GM19438 (cell line): ENCODE measurements around the gene ZNF444.
A peak's percentile ranks its signal among the peaks of the same experiment; 100 is the strongest.

Experiments used
- ATAC-seq: cut with Tn5 transposase; IDR thresholded peaks from one replicate; pipeline ENCODE4 v1.9.1; 2021; ENCODE audit warnings: low read depth; ENCODE audit not compliant: unreplicated experiment

The ZNF444 gene

DNA sequence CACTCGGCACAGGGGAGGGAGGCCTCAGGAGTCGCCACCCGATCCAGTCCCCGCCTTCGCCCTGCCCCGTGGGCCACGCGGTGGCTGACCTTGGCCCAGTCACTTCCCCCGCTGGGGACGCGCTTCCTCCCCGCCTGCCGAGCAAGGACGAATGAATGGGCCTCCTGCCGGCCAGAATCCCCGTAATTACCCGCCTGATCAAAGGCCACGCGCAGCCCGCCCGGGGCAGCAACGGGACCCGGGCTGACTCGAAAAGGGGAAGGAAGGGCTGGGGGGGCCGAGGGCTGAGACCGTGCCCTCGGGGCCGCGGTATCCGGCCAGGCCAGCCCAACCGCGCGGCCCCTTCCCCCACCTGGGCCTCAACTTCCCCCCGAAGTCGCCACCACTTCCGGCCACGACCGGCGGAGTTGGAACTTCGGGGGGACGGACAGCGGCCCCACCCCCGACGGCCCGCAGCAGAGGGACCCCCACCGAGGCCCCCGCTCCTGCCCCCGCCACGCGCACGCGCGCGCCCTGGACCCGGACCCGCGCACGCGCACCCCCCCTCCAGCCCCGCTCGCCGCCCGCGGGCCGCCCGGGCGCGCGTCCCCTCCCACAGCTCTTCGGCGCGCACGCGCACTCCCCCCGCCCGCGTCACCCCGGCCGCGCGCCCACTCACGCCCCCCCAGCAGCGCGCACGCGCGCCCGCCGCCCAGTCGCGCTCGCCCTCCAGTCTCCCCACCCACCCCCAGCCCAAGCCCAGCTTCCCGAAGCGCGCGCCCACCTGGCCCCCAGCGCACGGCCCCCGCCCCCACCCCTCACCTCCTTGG lies 20.5 kb upstream of the ZNF444 start:
- ATAC-seq = peak; percentile 27

DNA sequence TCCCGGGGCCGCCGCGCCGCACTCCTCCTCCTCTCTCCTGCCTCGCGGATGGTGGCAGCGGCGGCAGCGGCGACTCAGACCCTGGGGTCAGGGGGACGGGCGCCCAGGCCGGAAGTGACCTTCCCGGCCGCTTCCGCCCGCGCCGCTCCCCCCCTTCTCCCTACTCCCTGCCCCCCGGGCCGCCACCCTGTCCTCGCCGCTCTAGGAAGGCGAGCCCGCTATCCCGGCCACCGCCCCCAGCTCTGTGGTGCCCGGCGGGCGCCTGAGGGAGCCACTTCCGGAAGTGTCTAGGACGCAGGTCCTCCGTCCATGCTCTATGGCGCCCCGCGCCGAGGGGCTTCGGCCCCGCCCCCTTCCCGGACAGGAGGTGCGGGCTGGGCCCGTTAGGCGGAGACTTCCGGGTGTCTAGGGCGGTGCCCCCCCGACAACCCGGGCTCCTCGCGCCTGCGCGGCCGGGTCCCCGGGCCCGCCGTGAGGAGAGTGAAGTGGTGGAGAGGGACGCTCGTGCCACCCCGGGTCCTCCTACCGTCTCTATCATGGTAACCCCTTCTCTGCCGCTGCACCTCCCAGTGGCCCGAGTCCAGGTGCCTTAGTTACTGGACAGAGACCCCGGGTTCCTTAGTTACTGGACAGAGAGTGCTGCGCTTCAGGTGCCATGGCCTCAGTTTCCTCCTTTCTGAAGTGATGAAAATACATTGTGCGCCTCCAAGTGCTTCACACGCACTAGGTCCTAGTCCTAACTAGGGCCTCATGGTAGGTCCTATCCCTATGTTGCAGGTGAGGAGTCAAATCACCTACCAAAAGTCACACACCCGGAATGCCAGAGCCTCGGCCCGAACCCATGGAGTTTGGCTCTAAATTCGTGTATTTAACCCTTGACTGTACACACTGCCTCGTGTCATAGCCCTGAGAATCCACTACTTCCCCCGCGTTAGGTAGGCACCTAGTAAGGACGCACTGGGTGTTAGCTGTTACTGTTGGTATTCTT lies 19.6 kb upstream of the ZNF444 start, which contains the start of gene ZNF787:
ZNF787 (minus strand) TSS at position 116 of the 988 bp plus-strand sequence. CDS start 18,078 bp downstream, outside the sequence.
- ATAC-seq = peak; percentile 80

DNA sequence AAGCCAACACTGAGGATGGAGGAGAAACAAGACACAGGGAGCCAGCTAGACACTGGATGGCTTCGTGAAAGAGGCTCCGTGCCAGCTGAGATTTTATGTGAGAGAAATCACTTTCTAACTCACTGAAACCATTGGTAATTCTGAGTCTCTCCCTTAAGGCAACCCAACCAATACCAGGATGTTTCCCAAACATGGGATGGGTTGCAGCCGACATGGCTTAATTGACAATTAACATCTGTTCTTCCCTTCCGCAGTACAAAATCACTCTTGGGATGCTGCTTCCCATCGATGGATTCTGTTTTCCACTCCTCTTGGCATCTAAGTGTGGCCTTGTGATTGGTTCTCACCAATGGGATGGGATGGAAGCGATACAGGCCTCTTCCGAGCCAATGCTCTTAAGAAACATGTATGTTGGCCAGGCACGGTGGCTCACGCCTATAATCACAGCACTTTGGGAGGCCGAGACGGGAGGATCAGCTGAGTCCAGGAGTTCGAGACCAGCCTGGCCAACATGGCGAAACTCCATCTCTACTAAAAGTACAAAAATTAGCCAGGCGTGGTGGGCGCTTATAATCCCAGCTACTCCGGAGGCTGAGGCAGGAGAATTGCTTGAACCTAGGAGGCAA lies 17.7 kb upstream of the ZNF444 start:
- no peak for ATAC-seq

DNA sequence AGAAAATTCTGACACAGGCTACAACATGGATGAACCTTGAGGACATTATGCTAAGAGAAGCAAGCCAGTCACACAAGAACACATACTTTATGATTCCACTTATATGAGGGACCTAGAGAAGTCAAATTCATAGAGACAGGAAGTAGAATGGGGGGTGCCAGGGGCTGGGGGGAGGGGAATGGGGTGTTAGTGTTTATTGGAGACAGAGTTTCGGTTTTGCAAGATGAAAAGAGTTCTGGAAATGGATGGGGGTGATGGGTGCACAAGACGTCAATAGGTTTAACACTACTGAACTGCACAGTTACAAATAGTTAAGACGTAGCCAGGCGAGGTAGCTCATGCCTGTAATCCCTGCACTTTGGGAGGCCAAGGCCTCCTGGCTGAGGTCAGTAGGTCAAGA lies 16.5 kb upstream of the ZNF444 start:
- no peak for ATAC-seq

DNA sequence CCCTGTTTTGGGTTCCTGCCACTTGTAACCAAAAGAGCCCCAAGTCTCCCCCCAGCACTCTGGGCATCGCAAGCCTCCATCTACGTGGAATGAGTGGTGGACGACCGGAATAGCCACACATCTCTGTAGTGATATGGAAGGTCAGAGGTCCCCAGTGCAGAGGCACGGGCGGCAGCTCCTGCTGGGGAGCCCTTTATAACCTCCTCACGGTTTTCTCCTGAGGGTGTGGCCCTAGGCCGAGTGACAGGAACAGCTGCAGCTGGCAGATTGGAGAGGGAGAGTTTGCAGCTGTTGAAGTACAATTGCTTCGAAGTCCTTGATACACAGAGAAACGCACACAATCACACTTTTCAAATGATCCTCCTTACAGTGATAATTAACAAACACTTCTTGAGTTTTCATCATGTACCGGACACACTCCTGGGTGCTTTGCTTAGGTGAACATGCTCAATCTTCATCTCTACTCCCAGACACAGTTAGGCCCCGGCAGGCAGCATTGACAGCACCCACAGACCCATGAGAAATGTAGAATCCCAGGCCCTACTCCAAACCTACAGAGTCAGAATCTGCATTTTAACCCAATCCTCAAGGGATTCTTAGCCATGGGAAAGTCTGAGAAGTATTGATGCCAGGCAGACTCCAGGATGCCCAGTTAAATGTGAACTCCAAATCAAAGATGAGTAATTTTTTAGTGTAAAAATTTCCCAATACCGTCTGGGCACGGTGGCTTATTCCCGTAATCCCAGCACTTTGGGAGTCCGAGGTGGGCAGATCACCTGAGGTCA lies 15.1 kb upstream of the ZNF444 start:
- no peak for ATAC-seq

DNA sequence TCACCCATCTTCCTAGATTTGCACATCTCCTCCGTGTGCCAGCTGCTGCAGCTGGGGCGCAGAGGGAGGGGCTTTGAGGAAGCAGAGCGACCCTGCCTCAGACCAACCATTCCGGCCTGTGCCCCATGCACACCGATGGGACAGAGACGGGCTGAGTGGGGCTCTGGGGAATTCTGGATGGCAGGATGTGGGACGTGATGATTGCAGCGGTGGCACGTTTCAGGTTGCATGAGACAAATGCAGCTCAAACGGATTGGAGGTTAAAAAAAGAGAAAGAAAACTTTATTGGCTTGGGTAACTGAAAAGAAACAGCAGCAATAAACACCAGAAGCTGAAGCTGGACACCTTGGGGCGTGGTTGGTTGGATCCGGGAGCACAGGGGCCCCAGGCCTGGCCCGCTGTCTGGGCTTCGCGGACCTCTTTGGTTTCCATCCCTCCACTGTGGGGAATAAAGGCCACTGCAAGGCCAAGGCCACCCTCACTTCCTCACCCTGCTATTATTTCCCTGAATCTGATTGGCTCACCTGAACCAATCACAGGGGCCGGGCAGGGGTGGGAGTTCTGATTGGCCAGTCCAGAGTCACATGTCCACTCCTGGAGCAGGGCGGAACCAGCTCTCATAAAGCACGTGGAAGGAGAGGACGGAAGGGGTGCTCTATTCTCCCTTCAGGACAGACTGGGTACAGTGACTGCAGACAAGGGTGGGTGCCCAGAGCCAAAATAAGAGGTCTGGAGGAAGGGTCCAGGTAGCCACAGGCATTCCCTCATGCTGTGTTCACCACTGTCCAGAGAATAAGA lies 13.9 kb upstream of the ZNF444 start:
- no peak for ATAC-seq

DNA sequence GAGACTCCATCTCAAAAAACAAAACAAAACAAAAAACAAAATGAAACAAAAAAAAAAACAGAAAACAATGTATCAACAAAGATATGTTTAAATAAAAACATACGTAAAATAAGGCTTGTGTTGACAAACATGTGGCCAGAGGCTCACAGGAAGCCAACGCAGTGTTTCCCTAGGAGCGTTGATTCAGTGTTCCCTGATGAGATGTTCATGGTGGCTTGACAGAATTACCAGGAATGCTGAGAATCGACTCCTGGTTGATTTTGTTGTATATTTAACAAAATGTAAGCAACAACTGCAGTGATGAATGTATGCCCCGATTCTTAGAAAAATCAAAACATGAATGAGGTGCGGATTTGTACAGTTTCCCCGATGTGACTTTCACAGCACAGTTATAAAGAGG lies 11.1 kb upstream of the ZNF444 start:
- ATAC-seq = no peak

DNA sequence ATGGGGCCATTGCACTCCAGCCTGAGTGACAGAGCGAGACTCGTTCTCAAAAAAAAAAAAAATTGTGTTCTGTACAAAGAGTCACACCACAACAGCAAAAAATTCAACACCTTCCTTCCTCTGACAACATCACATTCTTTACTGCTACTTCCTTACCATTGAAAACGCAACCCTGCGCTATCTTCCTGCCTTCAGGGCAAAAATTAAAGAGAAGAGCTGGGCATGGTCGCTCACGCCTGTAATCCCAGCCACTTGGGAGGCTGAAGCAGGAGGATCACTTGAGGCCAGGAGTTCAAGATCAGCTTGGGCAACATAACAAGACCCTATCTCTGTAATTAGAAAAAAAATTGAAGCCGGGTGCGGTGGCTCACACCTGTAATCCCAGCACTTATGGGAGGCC lies 9.4 kb upstream of the ZNF444 start:
- no peak for ATAC-seq

DNA sequence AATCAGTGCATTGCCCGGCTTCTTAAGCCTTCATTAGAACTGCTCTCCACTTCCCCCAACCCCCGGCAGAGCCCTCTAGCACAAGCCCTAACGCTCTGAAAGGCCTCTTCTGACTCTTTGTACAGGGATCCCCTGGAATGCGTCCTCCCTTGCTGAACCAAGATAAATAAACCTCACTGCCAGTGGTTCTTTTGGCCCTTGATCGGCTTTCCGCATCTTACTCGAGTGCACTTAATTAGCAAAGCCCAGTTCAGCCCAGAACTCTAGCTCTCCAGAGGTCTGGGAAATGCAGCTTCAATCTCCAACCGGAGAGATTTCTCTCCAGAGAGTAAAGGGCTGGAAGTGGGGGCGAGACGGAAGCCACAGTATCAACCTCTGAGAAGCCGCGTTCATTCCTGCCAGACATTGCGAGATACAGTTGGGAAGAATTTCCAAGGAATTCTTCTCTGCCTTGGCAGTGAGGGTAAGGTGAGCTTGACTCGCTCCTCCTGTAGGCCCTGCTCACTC lies 8.7 kb upstream of the ZNF444 start:
- ATAC-seq = no peak

DNA sequence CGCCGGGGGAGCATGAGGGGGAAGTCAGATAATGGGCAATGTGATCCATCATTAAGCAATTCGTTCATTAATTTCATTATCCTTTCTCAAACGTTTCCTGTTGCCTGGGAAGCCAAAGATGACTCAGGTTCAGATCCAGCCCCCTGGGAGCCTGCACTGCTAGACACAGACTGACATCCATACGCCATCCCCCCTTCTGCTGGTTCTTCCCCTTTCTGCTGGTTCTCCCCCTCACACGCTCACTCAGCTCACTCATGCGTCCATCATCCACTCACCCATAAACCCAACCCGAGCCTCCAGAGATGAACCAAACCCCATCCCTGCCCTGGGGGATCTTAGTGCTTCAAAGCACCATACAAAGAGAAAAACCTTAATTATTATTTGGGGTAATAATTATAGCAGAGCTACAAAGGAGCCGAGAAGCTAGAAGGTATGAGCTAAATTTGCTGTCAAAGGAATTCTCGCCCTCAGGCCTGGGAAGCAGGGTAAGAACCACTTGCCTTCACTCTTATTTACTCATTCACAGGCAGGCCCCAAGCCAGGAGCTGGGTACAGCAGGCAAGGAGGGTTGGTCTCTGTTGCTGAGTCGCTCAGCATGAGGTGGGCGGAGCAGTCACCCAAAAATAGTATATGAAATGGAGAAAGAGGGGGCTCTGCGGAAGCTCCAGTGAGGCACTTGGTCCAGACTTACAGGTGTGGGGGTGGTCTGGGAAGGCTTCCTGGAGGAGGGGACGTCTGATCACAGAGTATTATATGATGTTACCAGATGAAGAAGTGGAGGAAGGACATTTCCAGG lies 7.0 kb upstream of the ZNF444 start:
- peak; percentile 53 for ATAC-seq

DNA sequence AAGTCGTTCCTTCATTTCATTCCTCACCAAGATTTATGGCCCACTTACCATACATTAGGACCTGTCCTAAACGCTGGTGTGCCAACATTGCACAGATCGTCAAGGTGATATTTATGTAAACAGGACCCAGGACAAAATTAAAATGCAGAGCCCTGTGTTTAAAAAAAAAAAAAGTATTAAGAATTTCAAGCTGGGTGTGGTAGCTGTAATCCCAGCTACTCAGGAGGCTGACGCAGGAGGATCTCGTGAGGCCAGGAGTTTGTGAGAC lies 6.5 kb upstream of the ZNF444 start:
- ATAC-seq = no peak

DNA sequence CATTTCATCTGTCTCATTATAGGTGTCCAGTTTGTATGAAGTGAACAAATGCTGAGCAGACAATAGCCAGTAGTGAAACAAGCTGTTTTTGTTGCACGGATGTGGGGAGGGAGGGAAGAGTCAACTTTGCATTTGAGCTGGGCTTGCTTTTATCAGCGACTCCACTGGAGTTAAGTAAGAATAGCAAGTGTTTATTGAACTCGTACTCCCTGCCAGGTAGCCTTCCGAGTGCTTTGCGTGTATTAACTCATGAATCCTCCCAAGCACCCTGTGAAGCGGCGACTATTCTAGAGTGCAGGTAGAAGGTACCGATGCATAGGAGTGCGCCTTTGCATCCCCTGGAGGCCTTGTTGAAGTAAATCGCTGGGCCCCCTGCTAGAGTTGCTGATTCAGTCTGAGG lies 4.7 kb upstream of the ZNF444 start:
- ATAC-seq = no peak

DNA sequence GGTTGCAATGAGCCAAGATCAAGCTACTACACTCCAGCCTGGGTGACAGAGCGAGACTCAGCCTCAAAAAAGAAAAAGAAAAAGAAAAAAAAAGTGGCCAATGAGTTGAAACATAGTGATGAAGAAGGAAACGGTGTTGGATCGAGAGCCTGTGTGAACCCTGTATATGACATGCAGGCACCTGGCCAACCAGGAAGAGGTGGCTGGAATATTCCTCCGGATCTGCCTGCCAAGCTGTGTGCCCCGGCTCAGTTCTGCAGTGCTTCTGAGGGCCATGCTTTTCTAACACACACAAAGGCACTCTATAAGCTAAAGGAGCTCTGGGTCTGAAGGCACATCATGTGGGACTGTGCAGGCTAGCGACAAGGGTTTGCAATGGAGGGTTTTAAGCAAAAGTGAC lies 3.7 kb upstream of the ZNF444 start:
- no peak for ATAC-seq

DNA sequence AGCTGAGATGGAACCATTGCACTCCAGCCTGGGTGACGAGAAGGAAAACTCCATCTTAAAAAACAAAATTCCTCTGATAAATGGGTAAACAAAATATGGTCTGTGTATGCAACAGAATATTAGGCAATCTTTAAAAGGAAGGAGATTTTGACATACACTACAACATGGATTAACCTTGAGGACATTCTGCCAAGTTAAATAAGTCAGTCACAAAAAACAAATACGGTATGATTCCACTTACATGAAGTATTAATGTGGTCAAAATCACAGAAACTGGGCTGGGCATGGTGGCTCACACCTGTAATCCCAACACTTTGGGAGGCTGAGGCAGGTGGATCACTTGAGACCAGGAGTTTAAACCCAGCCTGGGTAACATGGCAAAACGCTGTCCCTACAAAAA lies 3.0 kb upstream of the ZNF444 start:
- ATAC-seq = no peak

DNA sequence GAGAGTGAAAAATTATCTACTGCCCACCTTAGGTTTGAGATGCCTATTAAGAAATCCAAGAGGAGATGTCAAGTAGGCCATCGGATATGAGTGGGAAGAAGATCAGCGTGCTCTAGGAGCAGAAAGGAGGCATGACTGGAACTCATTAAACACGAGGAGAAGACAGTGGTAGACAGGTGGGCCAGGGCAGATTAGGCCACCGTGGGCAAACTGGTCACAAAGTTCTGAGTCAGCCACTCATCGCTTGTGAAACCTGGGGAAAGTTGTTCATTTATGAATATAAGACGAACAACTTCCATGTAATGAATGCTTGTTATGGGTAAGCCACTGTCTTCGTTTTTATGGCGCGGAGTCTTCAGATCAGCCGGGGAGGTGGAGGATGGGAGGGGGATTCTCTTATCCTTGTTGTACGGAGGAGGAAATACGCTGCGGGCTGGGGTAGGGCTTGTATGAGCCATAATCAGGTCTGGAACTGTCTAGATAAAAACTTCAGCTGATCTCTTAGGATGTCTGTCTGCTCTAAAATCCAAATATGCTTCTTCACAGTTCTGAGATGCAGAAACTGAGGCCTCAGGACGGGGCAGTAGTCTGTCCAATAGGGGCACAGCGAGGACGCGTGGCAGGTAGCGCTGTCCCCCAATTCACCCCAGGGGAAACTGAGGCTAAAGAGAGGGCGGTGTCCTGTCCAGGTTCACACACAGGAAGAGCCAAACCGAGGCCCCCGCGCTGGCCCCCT lies 1.1 kb upstream of the ZNF444 start:
- no peak for ATAC-seq

DNA sequence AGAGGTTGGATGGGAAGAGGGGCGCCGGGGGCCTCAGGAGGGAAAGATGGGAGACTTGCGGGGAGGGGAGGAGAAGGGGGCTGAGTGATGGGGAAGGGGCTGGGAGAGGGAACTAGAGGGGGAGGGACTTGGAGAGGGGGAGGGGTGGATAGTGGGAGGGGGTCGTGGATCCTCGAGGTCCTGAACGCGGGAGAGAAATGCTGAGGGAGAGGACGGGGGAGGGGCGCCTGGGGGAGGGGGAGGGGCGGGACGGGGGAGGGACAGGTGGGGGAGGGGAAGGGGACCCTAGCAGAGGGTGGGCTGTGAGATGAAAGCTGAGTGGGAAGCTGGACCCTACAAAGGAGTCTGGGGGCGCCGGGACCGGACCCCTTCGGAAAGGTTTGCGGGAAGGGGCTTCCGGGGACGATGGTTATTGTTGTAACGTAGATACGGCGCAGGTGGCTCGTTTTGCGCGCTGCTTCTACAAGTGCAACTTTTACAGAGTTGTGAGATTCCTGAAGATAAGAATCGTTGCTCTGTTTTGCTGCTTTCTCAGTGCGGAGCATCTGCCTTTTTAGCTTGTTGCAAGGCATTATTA lies 418 bp downstream of the ZNF444 start:
- no peak for ATAC-seq

DNA sequence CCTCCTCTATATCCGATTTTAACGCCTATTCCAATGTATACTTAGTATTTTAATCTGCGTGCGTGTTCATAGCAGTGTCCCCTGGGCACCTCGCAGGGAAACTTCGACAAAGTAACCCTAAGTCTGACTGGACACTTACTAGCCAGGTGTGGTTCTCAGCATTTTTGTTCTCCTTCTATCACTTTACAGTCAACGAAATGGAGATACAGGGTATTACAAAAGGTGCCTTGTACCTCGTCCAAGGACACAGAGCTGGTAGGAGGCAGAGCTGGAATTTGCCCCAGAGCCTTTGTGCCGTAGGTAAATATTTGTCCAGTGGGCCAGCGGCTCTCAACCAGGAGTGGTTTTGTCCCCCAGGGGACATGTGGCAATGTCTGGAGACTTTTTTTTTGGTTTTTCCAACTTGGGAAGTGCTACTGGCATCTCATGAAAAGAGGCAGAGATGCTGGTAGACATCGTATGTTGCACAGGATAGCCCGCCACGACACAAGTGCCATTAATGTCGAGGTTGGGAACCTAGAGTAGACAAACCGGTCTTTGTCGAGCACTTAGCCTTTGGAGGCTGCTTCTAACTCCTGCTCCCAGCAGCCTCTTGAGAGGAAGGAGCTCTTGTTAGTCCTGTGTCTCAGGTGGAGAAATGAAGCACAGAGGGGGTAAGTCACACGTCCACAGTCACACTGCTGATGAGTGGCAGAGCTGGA lies 1.1 kb downstream of the ZNF444 start:
- ATAC-seq = no peak
